Measurements from ENCODE around the gene DZIP1. TPM values are rescaled to one million over a fixed set of nuclear protein-coding genes. Genes with fewer than 3 reads are reported as not detected.

DZIP1 gene
- total and polyA plus RNA-seq, 2 donors (not counting 1 experiment from before 2014, with no cell fraction given) = not detected

DNA sequence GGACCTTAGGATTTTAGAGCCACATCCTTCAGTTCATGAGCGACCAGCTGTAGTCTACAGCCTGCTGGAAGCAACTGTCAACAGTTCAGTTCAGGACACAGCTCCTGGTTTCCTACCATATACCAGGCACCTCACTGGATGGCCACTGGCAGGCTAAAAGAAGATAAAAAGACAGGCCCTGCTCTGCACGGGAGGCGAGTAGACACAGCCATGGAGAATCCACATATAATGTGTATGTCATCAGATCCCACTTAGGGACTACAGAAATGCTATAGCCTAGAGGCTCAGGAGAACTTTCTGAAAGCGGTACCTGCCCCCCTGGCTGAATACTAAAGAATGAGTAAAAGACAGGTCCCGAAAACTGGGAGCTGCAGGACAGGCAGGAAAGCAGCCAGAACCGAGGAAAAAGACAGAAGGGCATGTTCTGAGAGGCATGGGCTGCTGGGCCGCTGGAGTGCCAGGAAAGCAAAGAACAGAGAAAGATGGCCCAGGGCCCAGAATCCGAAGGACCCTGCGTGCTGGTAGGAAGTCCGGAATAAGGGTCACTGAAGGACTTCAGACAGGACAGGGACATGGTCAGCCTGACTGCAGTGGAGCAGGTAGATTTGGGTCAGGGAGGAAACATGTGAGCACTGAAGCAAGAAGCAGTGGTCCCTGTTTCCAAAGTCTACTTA, 23.5 kb downstream of the DZIP1 start:
- H2AFZ ChIP-seq (ENCODE audit: insufficient read depth, low read depth, low read length, poor library complexity, severe bottlenecking) = no peak overlapping the region
- H3K79me2 ChIP-seq (ENCODE audit: control insufficient read depth, insufficient read depth, low read length) = no peaks in the 10 kb centered on the region
- WGBS (ENCODE audit: insufficient coverage) = 89% methylated on average over 8 of the region's 10 CpGs
- CTCF ChIA-PET = interaction anchor here (0.5 to 9.8 kb wide), 2 partner anchors 213 to 1395 kb away, joined by 3 to 163 read pairs; no protein-coding TSS in a partner anchor
- H3K9ac ChIP-seq (ENCODE audit: low read length) = no peak overlapping the region
- ATAC-seq (ENCODE audit: low read depth) (no peak), DNase-seq (no peak)
- no peaks in the 10 kb centered on the region for H3K36me3 ChIP-seq (replicated peaks in 1 of 2; ENCODE audit: control extremely low read depth in 1 of 2, control insufficient read depth in 1 of 2, extremely low read depth in 1 of 2, insufficient read depth in 2 of 2, low read length in 1 of 2)
- no peaks in the 10 kb centered on the region for H3K9me3 ChIP-seq (ENCODE audit: control extremely low read depth in 1 of 3, control insufficient read depth in 2 of 3, insufficient read depth in 1 of 3, low read length in 2 of 3)
- H3K27me3 ChIP-seq (replicated peaks in 1 of 4; ENCODE audit: control extremely low read depth in 1 of 4, control insufficient read depth in 3 of 4, insufficient read depth in 4 of 4, low read length in 3 of 4) = peaks cover 0 to 6% (median 2%) of the 10 kb centered on the region in 4 experiments
- no peak overlapping the region for H3K27ac ChIP-seq (ENCODE audit: low read length in 2 of 2)
- POLR2A ChIA-PET = no interaction called here
- no peaks in the 10 kb centered on the region for H4K20me1 ChIP-seq (ENCODE audit: control insufficient read depth, insufficient read depth, low read length, poor library complexity, severe bottlenecking)
- Mint-ChIP-seq H3K4me1 (no peaks in the 10 kb centered on the region), H3K27ac (no peak overlapping the region), H3K27me3 (peaks cover 17% of the 10 kb centered on the region), H3K9me3 (ENCODE audit: insufficient read depth) (no peaks in the 10 kb centered on the region), H3K4me3 (no peak overlapping the region)
- intact Hi-C loops (cut with micrococcal nuclease) = loop anchor here (5.0 kb wide), 1 partner anchor 361 kb away; no protein-coding TSS in a partner anchor
- H3K4me3 ChIP-seq (ENCODE audit: control extremely low read depth in 1 of 5, extremely low read depth in 1 of 5, insufficient read depth in 1 of 5, low read depth in 2 of 5, low read length in 4 of 5) = no peak overlapping the region
- no peak overlapping the region for H3K4me2 ChIP-seq (replicated peaks; ENCODE audit: low read depth, low read length, poor library complexity, severe bottlenecking)
- H3K4me1 ChIP-seq (ENCODE audit: control insufficient read depth in 2 of 2, insufficient read depth in 2 of 2, low read length in 2 of 2) = no peaks in the 10 kb centered on the region
- TF ChIP-seq EZH2 (IDR thresholded peaks at IDR 0.05; ENCODE audit: borderline replicate concordance, insufficient read depth, low read depth, low read length, poor library complexity, severe bottlenecking) = no peak
- TF ChIP-seq, protein P1, sequence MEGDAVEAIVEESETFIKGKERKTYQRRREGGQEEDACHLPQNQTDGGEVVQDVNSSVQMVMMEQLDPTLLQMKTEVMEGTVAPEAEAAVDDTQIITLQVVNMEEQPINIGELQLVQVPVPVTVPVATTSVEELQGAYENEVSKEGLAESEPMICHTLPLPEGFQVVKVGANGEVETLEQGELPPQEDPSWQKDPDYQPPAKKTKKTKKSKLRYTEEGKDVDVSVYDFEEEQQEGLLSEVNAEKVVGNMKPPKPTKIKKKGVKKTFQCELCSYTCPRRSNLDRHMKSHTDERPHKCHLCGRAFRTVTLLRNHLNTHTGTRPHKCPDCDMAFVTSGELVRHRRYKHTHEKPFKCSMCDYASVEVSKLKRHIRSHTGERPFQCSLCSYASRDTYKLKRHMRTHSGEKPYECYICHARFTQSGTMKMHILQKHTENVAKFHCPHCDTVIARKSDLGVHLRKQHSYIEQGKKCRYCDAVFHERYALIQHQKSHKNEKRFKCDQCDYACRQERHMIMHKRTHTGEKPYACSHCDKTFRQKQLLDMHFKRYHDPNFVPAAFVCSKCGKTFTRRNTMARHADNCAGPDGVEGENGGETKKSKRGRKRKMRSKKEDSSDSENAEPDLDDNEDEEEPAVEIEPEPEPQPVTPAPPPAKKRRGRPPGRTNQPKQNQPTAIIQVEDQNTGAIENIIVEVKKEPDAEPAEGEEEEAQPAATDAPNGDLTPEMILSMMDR (IDR thresholded peaks at IDR 0.05) = no peak
